ENCODE data around the gene RASL11A.

Gene RASL11A

GRCh38 chr13:27252467-27252866, 18.2 kb upstream of the RASL11A start:
- peaks cover 8% of the 10 kb centered on the region for H3K36me3 ChIP-seq (ENCODE audit: control insufficient read depth, insufficient read depth, low read length)
- DNase-seq (ENCODE audit: extremely low read depth, insufficient read length): no peak
- peak overlapping the region; percentile 95 for H3K4me3 ChIP-seq (replicated peaks; ENCODE audit: low read depth, low read length)
- H3K27me3 ChIP-seq (replicated peaks; ENCODE audit: control insufficient read depth, insufficient read depth, low read length): no peaks in the 10 kb centered on the region
- no peak for TF ChIP-seq CTCF (IDR thresholded peaks at IDR 0.05; ENCODE audit: insufficient read depth, low read length, poor library complexity, severe bottlenecking)

GRCh38 chr13:27257233-27257568, 13.4 kb upstream of the RASL11A start:
- no peaks in the 10 kb centered on the region for H3K27me3 ChIP-seq (replicated peaks; ENCODE audit: control insufficient read depth, insufficient read depth, low read length)
- peaks cover 12% of the 10 kb centered on the region for H3K36me3 ChIP-seq (ENCODE audit: control insufficient read depth, insufficient read depth, low read length)
- H3K4me3 ChIP-seq (replicated peaks; ENCODE audit: low read depth, low read length): no peak overlapping the region
- no peak for DNase-seq (ENCODE audit: extremely low read depth, insufficient read length)
- TF ChIP-seq CTCF (IDR thresholded peaks at IDR 0.05; ENCODE audit: insufficient read depth, low read length, poor library complexity, severe bottlenecking): no peak

GRCh38 chr13:27257648-27258253, 12.9 kb upstream of the RASL11A start:
- no peak for DNase-seq (ENCODE audit: extremely low read depth, insufficient read length)
- TF ChIP-seq CTCF (IDR thresholded peaks at IDR 0.05; ENCODE audit: insufficient read depth, low read length, poor library complexity, severe bottlenecking): no peak
- Histone ChIP-seq H3K4me3 (replicated peaks; ENCODE audit: low read depth, low read length) (no peak overlapping the region), H3K36me3 (ENCODE audit: control insufficient read depth, insufficient read depth, low read length) (peaks cover 12% of the 10 kb centered on the region), H3K27me3 (replicated peaks; ENCODE audit: control insufficient read depth, insufficient read depth, low read length) (no peaks in the 10 kb centered on the region)

- no peak for TF ChIP-seq CTCF (IDR thresholded peaks at IDR 0.05; ENCODE audit: insufficient read depth, low read length, poor library complexity, severe bottlenecking)
- H3K36me3 ChIP-seq (ENCODE audit: control insufficient read depth, insufficient read depth, low read length): peaks cover 12% of the 10 kb centered on the region
- H3K27me3 ChIP-seq (replicated peaks; ENCODE audit: control insufficient read depth, insufficient read depth, low read length): no peaks in the 10 kb centered on the region
- no peak for DNase-seq (ENCODE audit: extremely low read depth, insufficient read length)
- H3K4me3 ChIP-seq (replicated peaks; ENCODE audit: low read depth, low read length): no peak overlapping the region
These were observed 11.8 kb upstream of the RASL11A start for GRCh38 chr13:27258637-27259386.

GRCh38 chr13:27259831-27260230, 10.8 kb upstream of the RASL11A start:
- no peak for DNase-seq (ENCODE audit: extremely low read depth, insufficient read length)
- no peak for TF ChIP-seq CTCF (IDR thresholded peaks at IDR 0.05; ENCODE audit: insufficient read depth, low read length, poor library complexity, severe bottlenecking)
- Histone ChIP-seq H3K36me3 (ENCODE audit: control insufficient read depth, insufficient read depth, low read length) (peaks cover 9% of the 10 kb centered on the region), H3K27me3 (replicated peaks; ENCODE audit: control insufficient read depth, insufficient read depth, low read length) (no peaks in the 10 kb centered on the region), H3K4me3 (replicated peaks; ENCODE audit: low read depth, low read length) (no peak overlapping the region)

All from GM06990 (cell line).